Body of pancreas (tissue), 4 donors: ENCODE measurements around the gene CYP2A7.
"Not testable (repeated sequence)": the region's sequence is repeated elsewhere in the genome, so short reads cannot be mapped to it uniquely, and the experiment has no call there.

Experiments used
- POLR2A ChIP-seq, 3 donors: fragments of 450-650 bp; IDR thresholded peaks; one replicate each; pipeline ENCODE4 v1.6.1; 2016; ENCODE audit warnings: antibody characterized with exemption in 3 of 3, mild to moderate bottlenecking in 2 of 3
- TF ChIP-seq, protein P1 (sequence below), 7 experiments: fragments of 450-650 bp in 4 of 7; fragments of 200-600 bp in 3 of 7; sonication (generic) in 3 of 7; IDR thresholded peaks; one replicate each; pipeline ENCODE4 v1.5.1; 2016 to 2019; ENCODE audit warnings: antibody characterized with exemption in 7 of 7

- TF ChIP-seq POLR2A (IDR thresholded peaks at IDR 0.05): not testable (repeated sequence)
- TF ChIP-seq, protein P1, sequence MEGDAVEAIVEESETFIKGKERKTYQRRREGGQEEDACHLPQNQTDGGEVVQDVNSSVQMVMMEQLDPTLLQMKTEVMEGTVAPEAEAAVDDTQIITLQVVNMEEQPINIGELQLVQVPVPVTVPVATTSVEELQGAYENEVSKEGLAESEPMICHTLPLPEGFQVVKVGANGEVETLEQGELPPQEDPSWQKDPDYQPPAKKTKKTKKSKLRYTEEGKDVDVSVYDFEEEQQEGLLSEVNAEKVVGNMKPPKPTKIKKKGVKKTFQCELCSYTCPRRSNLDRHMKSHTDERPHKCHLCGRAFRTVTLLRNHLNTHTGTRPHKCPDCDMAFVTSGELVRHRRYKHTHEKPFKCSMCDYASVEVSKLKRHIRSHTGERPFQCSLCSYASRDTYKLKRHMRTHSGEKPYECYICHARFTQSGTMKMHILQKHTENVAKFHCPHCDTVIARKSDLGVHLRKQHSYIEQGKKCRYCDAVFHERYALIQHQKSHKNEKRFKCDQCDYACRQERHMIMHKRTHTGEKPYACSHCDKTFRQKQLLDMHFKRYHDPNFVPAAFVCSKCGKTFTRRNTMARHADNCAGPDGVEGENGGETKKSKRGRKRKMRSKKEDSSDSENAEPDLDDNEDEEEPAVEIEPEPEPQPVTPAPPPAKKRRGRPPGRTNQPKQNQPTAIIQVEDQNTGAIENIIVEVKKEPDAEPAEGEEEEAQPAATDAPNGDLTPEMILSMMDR (IDR thresholded peaks at IDR 0.05): not testable (repeated sequence)
Measured at GRCh38 chr19:40900521-40900920, 18.5 kb upstream of the CYP2A7 start.
